HG02678 (cell line): ENCODE measurements around the gene TRIP13.
"Not testable (repeated sequence)": the region's sequence is repeated elsewhere in the genome, so short reads cannot be mapped to it uniquely, and the experiment has no call there.

Source experiments
- ATAC-seq: cut with Tn5 transposase; IDR thresholded peaks from one replicate; pipeline ENCODE4 v1.9.1; 2021; ENCODE audit warnings: mild to moderate bottlenecking, moderate library complexity; ENCODE audit not compliant: unreplicated experiment

The TRIP13 gene

GRCh38 chr5:934381-934967 lies 41.8 kb downstream of the TRIP13 start:
- not testable (repeated sequence) for ATAC-seq

- ATAC-seq, result no peak
Measured at GRCh38 chr5:935510-936084, 42.9 kb downstream of the TRIP13 start.

DNA sequence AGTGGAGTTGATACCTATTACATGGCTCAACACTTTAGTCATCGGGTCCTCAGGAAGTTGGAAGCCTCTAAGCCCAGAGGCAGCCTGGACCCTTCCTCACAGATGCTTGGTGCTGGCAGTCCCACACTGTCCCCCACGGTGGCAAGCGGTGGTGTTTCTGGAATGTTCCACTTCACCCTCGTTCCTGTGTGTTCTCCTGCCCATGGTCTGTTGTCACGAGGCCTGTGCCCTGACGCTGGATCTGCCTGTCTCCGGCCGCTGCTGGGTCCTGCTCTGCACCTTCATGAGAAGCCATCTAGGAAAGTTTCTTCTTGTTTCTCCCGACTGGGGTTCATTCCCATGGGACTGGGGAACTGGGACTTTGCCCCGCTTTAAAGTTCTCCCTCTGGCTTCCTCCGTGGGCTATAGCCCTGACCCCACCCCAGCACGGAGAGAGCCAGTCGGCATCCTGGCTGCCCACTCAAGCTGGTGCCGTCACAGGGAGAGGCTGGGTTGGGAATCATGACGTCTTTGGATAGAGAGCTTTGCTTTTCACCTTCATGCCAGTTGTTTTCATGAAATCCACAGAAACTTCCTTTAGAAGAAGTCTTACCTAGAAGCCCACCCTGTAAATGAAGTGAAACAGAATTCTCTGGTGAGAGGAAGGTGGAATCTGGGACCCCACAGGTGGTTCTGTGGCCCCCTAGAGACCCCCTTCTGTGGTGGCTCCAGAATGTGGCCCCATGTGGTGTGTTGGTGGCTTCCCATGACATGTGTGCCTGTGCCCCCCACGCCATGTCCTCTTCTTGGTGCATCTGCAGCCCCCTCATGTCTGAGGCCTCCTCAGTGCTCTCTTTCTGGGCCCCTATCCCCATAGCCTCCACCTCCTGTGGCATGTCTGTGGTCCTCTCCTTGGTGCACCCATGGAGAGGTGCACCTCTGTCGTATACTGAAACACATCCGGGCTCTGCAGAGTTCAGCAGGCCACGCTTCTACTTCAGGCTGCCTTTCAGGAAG lies 43.8 kb downstream of the TRIP13 start:
- ATAC-seq, result no peak

DNA sequence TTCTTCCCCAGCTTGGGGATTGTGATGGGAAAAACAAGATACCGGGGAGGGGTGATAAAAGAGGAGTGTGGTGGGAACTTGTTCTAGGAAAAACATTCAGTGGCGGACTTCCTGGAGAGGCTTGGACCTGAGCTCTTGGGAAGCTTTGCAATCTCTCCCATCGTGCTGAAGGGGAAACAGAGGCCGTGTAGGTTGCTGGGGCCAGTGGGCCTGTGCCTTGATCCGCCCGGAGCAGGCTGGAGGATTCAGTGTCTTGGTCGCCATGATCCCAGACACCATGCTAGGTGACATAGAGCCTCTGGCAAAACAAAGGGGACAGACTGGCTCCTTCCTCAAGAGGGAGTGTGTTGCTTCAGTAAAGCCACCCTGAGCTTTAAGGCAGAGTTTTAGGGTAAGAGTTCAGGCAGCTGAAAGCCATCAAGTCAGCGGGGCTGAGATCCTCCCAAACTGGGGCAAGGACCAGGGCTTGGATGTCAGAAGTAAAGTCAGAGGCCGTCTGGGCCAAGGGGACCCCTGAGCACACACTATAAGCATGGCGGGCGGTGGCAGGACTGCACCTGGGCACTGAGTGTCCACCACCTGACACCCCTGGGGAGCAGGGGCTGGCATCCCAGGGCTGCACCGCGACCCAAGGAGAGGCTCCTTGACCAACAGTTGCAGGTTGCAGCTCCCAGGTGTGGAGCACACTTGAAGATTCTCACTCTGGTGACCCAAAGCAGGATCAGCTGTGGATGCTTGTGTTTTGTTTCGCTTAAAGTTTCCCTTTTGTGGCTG lies 44.7 kb downstream of the TRIP13 start:
- ATAC-seq, result no peak

DNA sequence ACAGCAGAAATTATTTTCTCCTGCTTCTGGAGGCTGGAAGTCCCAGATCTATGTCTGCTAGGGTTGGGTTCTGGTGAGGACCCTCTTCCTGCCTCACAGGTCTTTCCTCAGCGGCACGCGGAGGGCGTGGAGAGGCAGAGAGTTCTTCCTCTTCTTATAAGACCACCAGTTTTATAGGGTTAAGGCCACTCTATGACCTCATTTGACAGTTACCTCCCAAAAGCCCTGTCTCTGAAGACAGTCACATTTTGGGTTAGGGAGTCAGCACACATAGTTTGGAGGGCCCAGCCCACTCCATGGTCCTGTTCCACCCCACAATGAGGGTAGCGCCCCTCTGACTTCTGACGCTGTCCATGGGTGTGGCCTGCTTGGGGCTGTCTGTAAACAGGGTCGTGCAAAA lies 46.7 kb downstream of the TRIP13 start:
- ATAC-seq, result no peak

DNA sequence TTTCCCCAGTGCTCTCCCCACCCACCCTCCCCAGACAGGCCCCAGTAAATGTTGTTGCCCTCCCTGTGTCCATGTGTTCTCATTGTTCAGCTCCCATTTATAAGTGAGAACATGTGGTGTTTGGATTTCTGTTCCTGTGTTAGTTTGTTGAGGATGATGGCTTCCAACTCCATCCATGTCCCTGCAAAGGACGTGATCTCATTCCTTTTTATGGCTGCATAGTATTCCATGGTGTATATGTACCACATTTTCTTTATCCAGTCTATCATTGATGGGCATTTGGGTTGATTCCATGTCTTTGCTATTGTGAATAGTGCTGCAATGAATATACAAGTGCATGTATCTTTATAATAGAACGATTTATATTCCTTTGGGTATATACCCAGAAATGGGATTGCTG lies 48.1 kb downstream of the TRIP13 start:
- ATAC-seq, result not testable (repeated sequence)

GRCh38 chr5:943201-943917 lies 50.7 kb downstream of the TRIP13 start:
- no peak for ATAC-seq

DNA sequence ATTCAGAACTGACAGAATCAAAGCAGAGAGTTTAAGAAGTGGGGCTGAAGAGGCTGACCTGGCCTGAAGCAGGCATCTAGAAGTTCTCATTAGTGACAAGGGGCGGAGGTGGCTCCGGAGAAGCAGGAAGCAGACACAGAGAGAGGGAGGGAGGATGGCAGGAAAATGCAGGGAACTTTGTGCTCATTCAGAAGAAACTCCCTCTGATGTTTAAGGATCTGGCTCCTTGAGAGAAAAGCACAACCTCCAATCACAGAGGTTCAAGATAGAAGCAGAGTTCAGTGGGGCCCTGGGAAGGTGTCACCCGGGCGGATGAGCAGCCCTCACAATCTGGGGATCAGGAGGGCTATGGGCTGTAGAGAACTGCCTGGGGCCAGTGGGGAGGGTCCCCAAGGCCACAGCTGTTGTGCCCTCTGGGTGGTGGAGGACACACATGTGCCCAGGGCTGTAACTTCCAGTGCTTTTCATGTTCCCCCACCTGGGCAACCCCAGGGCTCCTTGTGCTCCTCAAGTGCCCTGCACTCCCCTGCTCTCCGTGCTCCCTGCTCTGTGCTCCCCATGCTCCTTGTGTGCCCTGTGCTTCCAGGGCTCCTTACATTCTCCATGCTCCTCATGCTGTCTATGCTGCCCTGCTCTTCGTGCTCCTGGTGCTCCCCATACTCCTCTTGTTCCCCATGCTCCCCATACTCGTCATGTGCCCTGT lies 51.4 kb downstream of the TRIP13 start:
- no peak for ATAC-seq

DNA sequence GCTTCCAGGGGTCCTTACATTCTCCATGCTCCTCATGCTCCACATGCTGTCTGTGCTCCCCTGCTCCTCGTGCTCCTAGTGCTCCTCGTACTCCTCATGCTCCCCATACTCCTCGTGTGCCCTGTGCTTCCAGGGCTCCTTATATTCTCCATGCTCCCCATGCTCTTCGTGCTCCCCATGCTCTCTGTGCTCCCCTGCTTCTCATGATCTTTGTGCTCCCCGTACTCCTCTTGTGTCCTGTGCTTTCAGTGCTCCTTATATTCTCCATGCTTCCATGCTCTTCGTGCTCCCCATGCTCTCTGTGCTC lies 51.9 kb downstream of the TRIP13 start:
- ATAC-seq, result no peak

DNA sequence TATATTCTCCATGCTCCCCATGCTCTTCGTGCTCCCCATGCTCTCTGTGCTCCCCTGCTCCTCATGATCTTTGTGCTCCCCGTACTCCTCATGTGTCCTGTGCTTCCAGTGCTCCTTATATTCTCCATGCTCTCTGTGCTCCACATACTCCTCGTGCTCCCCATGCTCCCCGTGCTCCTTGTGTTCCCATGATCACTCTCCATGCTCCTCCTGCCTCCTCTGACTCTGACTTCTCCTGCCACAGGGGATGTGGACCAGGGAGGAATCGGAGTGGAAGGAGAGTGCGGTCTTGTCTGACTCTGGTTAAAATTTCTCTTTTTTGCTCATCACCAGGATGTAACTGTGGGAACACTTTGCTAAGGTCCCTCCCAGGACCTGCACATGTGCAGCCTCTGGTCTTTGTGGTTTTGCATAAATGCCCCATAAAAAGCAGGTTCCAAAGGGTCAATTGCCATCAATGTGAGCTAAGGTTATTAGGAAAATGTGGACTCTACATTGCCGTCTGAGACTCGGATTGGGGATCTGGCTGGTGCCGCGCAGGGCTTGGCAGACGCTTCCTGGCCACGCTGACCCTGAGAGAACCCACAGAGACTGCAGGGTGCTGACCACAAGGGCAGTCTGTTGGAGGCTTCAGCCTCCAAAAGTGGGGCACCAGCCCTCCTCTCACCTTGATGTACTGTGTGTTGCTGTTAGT lies 52.5 kb downstream of the TRIP13 start:
- no peak for ATAC-seq

DNA sequence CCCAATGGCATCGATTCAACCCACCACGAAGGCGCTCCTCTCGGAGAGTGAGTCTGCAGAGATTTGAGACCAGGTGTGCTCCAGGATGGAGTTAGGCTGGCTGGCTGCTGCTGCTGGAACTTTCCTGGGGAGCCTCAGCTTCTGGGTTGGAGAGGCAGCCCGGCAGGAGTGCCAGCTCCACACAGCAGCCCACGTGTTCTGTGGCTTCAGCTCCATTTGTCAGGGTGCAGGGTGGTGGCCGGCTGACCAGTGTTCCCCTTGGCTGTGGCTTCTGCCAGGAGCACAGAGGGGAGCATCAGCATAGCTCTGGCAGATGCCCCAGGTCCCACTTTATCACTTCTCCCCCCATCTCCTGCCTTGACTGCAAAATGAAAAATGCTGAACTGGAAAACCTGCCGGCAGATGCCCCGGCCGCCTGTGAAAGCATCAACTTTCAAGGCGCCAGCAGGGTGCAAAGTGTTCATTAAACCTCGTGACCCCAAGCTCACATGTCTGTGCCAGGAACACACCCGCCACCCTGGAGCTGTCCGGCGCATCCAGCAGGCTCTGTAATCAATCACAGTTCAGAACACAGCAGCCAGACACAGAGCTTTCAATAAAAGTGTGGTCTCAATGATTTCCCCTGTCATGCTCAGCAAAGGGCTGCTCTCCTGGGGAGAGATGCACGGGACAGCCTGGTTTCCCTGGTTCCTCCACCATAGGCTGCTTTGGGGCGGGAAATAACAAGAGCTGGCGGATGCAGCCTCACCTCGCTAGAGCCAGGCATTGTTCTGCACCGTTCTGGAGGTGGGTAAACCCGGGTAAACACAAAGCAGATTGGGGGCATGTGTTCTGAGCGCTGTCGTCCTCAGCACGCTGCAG lies 53.2 kb downstream of the TRIP13 start:
- ATAC-seq, result no peak

DNA sequence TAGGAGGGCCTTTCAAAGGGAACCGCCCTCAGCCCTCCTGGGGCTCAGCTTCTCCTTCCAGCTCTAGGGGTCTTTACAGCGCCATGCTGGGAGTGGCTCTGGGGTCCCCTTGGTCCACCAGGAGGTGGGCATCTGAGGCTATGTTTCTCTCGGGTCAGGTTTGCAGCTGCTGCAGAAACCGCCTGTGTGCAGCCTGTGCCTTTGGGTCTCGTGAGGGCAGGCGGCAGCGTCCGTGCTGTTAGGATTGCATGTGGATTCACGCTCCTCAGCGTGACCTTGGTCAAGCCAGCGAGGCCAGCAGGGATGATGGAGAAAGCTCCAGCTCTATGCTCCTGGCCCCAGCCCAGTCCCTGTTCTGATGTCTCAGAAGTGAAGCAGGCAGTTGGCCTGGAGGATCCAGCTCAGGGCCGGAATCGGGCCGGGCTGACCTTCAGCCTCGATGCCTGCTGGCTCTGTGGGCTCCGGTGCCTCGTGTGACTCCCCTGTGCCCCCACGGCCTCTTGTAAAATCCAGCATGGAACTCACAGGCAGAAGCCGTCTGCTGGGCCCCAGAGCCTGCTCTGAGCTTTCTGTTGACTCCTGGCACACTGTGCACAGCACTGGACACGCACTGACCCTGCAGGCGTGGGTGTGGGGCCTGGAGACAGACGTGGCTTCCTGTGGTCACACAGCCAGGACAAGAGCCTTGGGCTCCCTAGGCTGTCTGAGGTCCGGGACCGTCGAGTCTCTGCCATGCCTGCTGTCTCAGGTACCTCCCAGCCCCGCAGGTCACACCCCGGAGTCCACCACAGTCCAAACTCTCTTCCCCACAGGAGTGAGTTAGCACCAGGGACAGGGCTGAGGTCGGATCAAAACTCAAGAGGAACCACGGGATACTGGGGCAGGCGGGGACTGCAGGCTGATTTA lies 54.3 kb downstream of the TRIP13 start:
- no peak for ATAC-seq

- no peak for ATAC-seq
Measured at GRCh38 chr5:947626-948471, 55.2 kb downstream of the TRIP13 start.

DNA sequence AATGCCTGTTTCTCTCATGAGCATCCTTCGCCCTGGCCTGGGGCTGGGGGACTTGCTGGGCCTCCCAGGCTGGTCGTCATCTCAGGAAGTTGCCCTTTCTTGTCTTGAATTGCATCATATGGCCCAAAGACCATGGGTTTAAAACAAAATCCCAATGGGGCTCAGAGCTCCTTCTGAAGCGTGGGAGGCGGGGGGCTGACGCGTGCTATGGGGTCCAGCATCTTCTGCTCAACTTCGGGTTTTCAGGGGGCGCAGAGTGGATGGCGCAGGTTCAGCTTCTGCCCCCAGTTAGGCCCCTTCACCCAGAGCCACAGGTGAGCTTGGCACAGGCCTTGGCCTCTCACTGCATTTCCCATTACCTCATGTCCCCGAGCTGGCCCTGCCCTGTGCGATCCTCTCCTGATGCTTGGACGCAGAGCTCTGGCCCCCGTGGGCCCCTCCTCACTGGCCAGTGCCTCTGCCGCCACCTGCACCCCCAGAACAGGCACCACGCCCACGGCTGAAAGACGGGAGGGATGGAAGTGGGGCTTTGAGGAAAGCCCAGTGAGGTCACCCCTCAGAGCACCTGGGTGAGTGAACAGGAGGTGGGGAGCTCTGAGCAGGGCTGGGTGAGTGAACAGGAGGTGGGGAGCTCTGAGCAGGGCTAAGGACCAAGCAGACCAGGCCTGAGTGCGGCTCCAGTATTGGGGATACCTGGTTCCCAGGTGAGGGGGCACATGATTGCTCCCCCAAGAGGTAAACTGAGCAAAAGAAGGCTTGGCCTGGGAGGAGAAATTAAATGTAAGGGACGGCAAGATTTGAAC lies 56.0 kb downstream of the TRIP13 start:
- no peak for ATAC-seq

GRCh38 chr5:949275-949543 lies 56.5 kb downstream of the TRIP13 start:
- no peak for ATAC-seq
